MM.1S (cell line): ENCODE results near the gene KLHL15.

ENCODE experiments used
- DNase-seq: peaks from one replicate; pipeline ENCODE4 v3.0.0-alpha.2; 2015
- H2AFZ ChIP-seq: fragments of 300-600 bp; sonication (generic); 2 replicates; pipeline ENCODE4 v1.6.0; 2016; ENCODE audit warnings: antibody characterized with exemption, low read length
- H3F3A ChIP-seq: fragments of 300-600 bp; sonication (generic); 2 replicates; pipeline ENCODE4 v1.6.1; 2016; ENCODE audit warnings: mild to moderate bottlenecking, antibody characterized with exemption, low read length, moderate library complexity, mixed read lengths; ENCODE audit not compliant: insufficient read depth
- H3K27ac ChIP-seq: fragments of 300-600 bp; sonication (generic); 2 replicates; pipeline ENCODE4 v1.5.1; 2016; ENCODE audit warnings: mild to moderate bottlenecking, low read length
- H3K27me3 ChIP-seq: fragments of 300-600 bp; sonication (generic); replicated peaks from 2 replicates; pipeline ENCODE4 v1.6.0; 2016; ENCODE audit warnings: low read length; ENCODE audit not compliant: insufficient read depth
- H3K36me3 ChIP-seq: fragments of 300-600 bp; sonication (generic); replicated peaks from 2 replicates; pipeline ENCODE4 v1.6.1; 2016; ENCODE audit warnings: mild to moderate bottlenecking, low read length, mixed read lengths; ENCODE audit not compliant: insufficient read depth
- H3K4me1 ChIP-seq: fragments of 300-600 bp; sonication (generic); 2 replicates; pipeline ENCODE4 v1.6.1; 2016; ENCODE audit warnings: low read length, mixed read lengths
- H3K4me2 ChIP-seq: fragments of 300-600 bp; sonication (generic); 2 replicates; pipeline ENCODE4 v1.6.0; 2016; ENCODE audit warnings: low read depth, low read length
- H3K4me3 ChIP-seq: fragments of 300-600 bp; sonication (generic); 2 replicates; pipeline ENCODE4 v1.5.1; 2016; ENCODE audit warnings: low read length, mixed read lengths
- H3K79me2 ChIP-seq: fragments of 300-600 bp; sonication (generic); 2 replicates; pipeline ENCODE4 v1.6.1; 2016; ENCODE audit warnings: mixed run types, low read length, mixed read lengths
- H3K9ac ChIP-seq: fragments of 300-600 bp; sonication (generic); 2 replicates; pipeline ENCODE4 v1.6.1; 2016; ENCODE audit warnings: low read length, mixed read lengths
- H3K9me2 ChIP-seq: fragments of 300-600 bp; sonication (generic); replicated peaks from 2 replicates; pipeline ENCODE4 v1.6.1; 2016; ENCODE audit warnings: mild to moderate bottlenecking, low read length, mixed read lengths; ENCODE audit not compliant: insufficient read depth
- H3K9me3 ChIP-seq: fragments of 300-600 bp; sonication (generic); replicated peaks from 2 replicates; pipeline ENCODE4 v1.6.1; 2016; ENCODE audit warnings: mild to moderate bottlenecking, low read length, mixed read lengths; ENCODE audit not compliant: insufficient read depth
- H4K20me1 ChIP-seq: fragments of 300-600 bp; sonication (generic); 2 replicates; pipeline ENCODE4 v1.6.1; 2016; ENCODE audit warnings: mild to moderate bottlenecking, low read length, moderate library complexity, mixed read lengths; ENCODE audit not compliant: insufficient read depth
- CTCF ChIP-seq: fragments of 300-600 bp; sonication (generic); IDR thresholded peaks from 2 replicates; pipeline ENCODE4 v1.5.1; 2016; ENCODE audit warnings: antibody characterized with exemption, low read length, mixed read lengths
- EZH2 ChIP-seq: fragments of 300-600 bp; sonication (generic); optimal IDR thresholded peaks from 2 replicates; pipeline ENCODE3; 2017; ENCODE audit warnings: low read depth, mild to moderate bottlenecking, antibody characterized with exemption, low read length, mixed read lengths
- EZH2phosphoT487 ChIP-seq: fragments of 300-600 bp; sonication (generic); IDR thresholded peaks from 2 replicates; pipeline ENCODE4 v1.6.1; 2018; ENCODE audit warnings: antibody characterized with exemption, low read length

KLHL15 gene

DNA sequence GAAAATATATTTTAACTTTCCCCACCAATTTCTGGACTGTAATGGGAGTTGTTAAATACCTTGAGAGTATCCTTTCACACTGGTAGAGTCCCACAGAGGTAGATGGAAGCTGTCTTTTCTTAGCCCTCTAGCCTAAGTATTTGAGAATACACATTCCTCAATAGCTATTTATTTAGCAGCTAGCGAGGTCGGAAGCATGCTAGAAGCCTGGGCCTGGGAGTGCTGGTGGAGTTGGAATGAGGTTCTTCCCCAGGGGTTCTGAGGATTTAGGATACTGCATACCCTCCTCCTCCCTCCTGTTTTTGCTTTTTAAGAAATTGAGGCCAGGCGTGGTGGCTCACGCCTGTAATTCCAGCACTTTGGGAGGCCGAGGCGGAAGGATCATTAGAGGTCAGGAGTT is 999 bp upstream of the KLHL15 start:
- Histone ChIP-seq H3K27ac (no peak overlapping the region), H2AFZ (no peak overlapping the region), H3K79me2 (peaks cover 20% of the 10 kb centered on the region), H3K4me1 (no peaks in the 10 kb centered on the region), H3F3A (no peaks in the 10 kb centered on the region), H3K36me3 (no peaks in the 10 kb centered on the region), H3K9me2 (no peaks in the 10 kb centered on the region), H3K4me3 (no peak overlapping the region), H3K27me3 (no peaks in the 10 kb centered on the region), H3K4me2 (no peak overlapping the region), H3K9ac (no peak overlapping the region), H4K20me1 (no peaks in the 10 kb centered on the region), H3K9me3 (no peaks in the 10 kb centered on the region)
- no peak for TF ChIP-seq EZH2phosphoT487
- no peak for TF ChIP-seq EZH2
- no peak for TF ChIP-seq CTCF
- no peak for DNase-seq

DNA sequence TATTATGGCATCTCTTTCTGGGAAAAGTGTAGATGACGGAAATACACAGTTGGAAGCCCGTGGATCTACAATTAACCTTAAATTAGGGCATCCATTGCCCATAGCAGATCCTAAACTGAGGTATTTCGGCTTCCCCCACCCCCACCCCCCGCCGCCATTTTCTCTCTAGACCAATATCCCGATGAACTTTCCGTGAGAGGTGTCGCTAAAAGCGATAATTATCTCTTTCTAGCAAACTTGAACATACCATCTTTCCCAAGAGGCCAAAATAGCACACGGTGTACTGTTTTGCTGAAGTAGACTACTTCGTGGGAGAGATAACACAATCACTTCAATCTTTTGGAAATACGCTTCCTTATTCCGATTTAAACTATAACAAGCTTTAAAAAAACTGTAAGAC is 554 bp downstream of the KLHL15 start:
- TF ChIP-seq EZH2phosphoT487 (no peak), CTCF (no peak), EZH2 (no peak)
- Histone ChIP-seq H3K9me3 (no peaks in the 10 kb centered on the region), H3F3A (no peaks in the 10 kb centered on the region), H3K79me2 (peaks cover 31% of the 10 kb centered on the region), H2AFZ (no peak overlapping the region), H3K4me1 (no peaks in the 10 kb centered on the region), H3K9ac (no peak overlapping the region), H3K36me3 (no peaks in the 10 kb centered on the region), H3K4me2 (no peak overlapping the region; the same call in 1 of the 2 replicates), H3K27ac (no peak overlapping the region), H3K9me2 (no peaks in the 10 kb centered on the region), H4K20me1 (no peaks in the 10 kb centered on the region), H3K4me3 (no peak overlapping the region), H3K27me3 (no peaks in the 10 kb centered on the region)
- no peak for DNase-seq

DNA sequence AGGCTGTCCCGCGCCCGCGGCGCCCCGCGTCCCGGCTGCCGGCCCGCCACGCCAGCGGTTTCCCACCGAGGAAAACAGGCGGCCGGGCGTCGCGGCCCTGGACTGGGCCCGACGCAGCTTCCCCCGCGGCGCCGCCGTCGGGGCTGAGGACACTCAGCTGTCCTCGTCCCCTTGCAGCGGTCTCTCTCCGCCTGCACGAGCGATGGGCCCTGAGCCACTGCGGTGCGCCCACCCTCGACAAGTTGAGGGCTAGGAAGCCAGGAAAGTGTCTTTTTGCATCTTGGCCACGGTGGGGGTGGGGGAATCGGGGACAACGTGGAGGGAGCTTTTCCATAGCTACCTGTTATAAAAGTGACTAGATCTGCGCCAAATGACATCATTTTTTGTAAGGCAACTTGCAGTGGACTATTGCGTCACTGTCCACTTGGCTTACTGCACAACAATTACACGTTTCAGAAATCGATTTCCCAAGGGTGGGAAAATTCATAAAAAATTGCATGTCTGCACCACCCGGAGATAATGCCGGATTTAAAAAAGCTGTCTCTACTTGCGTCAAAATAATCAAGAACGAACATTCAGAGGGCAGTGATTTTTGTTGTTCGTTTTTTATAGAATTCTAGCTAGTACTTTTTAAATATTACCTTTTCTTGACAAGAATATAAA is 1.1 kb downstream of the KLHL15 start:
- TF ChIP-seq EZH2 = no peak
- TF ChIP-seq CTCF = no peak
- TF ChIP-seq EZH2phosphoT487 = no peak
- Histone ChIP-seq H3K9ac (peak overlapping the region; percentile 87), H4K20me1 (no peaks in the 10 kb centered on the region), H3K9me2 (no peaks in the 10 kb centered on the region), H2AFZ (peak overlapping the region; percentile 78), H3K4me1 (no peaks in the 10 kb centered on the region), H3K9me3 (no peaks in the 10 kb centered on the region), H3K79me2 (peaks cover 37% of the 10 kb centered on the region), H3K27ac (peak overlapping the region; percentile 69; the same call in 1 of the 2 replicates), H3F3A (no peaks in the 10 kb centered on the region), H3K4me3 (peak overlapping the region; percentile 74), H3K27me3 (no peaks in the 10 kb centered on the region), H3K4me2 (peak overlapping the region; percentile 60), H3K36me3 (no peaks in the 10 kb centered on the region)
- DNase-seq = no peak
